ENCODE measurements around the gene KCNK2. TPM values are rescaled to one million over a fixed set of nuclear protein-coding genes. Genes with fewer than 3 reads are reported as not detected.
A peak's percentile ranks its signal among the peaks of the same experiment; 100 is the strongest.

The KCNK2 gene
- total RNA-seq, 1 donor from 2014 or later = not detected

DNA sequence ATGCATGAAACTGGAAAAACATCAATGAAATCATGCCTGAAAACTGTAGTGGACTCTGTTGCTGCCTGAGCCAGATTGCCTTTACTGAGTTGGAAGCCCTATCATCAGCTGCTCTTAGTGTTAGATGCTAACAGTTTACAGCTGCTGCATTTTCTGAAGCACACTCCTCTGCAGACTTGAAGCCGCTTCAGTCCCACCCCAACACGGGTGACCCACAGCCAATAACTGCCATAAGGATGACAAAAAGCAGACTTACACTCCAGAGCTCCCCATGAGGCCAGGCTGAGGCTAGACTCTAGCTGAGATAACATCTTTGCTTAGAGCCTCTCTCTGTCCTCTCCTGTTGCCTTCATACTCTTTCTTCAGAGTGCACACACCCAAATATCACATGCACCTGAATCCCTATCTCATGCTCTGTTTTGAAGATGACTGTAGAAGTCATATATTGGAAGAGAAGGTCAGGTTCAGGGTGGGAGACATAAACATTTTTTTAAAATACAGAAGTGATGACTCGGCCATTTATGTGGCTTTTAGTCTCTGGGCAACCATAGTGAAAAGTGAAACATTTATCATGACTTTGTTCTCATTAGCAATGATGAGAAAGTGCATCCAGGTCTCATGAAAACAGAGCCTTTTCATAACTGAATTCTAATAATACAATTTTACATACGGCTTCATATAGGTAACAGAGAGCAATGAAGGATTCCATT, 161.0 kb downstream of the KCNK2 start:
- DNase-seq (ENCODE audit: extremely low read depth, low read depth, low spot score) = no peak

DNA sequence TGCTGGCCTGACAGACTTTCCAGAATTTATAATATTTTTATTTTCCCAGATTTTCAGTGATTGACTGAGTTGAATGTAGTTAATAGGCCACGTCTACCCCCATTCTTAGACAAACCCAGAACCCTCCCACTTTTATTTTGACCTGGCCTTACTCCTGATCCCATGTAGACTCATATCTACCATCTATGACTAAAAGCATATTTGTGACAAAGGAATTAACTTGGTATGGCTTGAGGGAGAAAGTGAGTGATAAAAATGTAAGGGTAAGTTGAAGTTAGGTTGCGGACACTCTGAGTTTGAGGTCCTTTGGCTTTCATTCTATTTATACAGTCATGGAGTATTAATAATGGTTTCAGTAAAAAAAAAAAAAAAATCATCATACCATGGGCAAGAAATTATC, 168.4 kb downstream of the KCNK2 start:
- DNase-seq (ENCODE audit: extremely low read depth, low read depth, low spot score) = no peak

DNA sequence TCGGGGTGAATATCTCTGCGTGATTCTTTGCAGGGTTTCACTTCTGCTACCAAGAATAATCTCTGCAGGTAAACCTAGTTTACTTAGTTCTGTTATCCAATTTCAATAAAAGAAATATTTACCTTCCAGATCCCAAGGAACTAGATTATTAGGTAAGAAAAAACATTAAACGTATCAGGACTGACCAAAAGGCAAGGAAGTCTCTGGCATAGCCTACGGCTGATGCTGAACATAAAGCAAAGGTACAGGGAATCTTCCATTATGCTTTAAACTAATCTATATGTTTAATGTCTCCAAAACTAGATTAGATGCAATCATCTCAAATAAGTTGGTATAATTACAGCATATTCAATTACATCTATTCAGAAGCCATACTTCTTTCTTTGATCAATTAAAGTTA, 168.9 kb downstream of the KCNK2 start:
- no peak for DNase-seq (ENCODE audit: extremely low read depth, low read depth, low spot score)

DNA sequence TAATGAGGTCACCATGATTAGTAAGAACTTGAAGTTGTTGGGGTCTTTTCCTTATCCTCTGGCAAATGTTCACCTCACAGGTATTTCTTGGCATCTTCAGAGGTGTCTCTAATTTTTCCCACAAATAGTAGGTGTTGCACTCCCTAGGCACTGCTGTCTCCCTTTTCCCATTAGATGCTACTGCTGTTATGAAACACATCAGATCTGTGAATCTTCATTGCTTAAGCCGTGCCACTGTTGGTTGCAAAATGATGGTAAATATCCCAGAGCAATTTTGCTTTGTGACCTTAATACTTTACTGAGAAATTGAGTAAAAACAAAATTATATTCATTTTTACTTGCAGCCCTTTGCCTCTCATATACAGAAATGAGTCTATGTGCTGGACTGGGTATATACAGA, 169.6 kb downstream of the KCNK2 start:
- DNase-seq (ENCODE audit: extremely low read depth, low read depth, low spot score) = no peak

DNA sequence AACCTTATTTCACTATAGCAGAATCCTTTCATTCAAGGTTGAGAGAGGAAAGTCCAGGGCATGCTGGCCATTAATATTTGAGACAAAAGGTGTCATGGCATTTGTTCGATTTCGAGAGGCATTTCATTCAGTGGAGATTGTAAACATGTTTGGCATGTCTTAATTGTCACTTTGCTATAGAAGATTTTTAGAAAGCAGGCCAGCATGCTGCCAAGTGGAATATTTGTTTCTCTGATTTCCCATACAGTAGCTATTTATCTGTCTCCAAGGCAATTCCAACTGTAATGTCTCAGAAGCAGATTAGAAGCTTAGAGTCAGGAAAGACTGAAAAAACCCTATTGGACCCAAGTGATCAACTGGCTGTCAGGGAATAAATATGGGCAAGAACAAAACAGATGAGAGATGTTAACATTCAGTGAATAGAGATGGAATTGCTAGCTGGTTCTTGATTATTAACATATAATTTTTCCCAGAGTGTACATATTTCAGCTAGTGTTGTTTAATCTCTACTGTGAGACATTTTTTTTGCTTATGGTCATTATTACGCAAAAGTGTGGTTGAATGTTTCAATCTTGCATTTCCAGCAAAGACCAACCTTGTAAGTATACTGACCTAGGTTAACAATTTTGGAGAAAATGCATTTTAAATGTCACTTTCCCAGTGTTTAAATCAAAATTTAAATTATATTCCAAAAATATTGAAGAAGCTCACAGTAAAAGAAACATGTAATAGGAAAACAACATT, 174.6 kb downstream of the KCNK2 start:
- DNase-seq (ENCODE audit: extremely low read depth, low read depth, low spot score) = no peak

DNA sequence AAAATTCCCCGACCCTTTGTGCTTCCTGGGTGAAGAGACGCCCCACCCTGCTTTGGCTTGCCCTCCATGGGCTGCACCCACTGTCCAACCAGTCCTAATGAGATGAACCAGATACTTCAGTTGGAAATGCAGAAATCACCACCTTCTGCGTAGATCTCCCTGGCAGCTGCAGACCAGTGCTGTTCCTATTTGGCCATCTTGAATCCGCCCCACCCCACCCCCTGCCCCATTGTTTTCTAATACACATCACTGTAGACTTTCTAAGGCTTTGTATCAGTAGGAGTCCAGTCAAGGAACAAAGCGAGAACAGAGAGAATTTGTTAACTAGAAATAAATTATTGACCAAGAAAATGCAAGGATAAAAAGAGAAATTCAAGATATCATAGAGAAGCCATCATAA, 178.2 kb downstream of the KCNK2 start:
- no peak for DNase-seq (ENCODE audit: extremely low read depth, low read depth, low spot score)

DNA sequence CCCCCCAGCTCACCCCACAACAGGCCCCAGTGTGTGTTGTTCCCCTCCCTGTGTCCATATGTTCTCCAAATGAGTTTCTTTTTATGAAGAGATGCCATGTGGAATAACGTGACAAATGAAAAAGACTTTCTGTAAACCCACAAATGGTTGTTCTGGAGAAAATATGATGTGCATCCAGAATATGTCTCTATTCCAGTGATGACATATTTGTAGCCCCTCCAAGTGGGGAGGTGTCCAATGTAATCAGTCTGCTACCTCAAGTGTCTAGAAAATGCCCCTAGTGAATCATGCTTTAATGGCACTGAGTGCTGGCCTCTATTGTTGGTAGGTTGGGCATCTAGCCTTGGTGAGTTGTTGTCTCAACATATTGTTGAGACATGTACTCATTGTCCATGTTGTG, 179.6 kb downstream of the KCNK2 start:
- DNase-seq (ENCODE audit: extremely low read depth, low read depth, low spot score) = no peak

DNA sequence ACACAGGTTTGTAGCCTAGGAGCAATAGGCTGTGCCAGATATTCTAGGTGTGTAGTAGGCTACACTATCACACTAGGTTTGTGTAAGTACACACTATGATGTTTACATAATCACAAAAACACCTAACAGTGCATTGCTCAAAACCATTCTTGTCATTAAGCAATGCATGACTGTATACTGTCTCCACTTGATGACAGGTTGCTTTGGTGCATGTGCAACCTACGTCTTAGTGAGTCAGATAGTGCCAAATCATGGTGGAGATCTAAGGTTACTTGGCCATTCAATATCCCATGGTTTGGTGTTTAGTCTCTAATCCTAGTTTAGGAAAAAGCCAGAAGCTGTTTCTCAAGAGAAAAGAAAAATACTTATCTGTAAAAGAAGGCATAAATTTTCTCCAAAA, 181.1 kb downstream of the KCNK2 start:
- no peak for DNase-seq (ENCODE audit: extremely low read depth, low read depth, low spot score)

DNA sequence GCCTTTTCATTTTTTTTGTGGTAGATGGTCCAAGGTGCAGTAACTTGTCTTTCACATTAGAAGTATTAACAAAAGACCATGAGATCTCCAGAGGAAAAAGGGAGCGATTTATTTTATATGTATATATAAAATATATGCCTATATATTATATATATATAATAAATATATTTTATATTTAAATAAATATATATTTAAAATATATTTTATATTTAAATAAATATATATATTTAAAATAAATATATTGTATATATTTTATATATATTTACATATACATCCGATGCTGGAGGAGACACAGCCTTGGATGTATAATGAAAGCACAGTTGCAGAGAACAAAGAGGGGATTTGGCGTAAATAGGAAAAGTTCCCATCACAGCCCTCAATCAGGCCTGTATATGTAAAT, 182.1 kb downstream of the KCNK2 start:
- DNase-seq (ENCODE audit: extremely low read depth, low read depth, low spot score) = no peak

DNA sequence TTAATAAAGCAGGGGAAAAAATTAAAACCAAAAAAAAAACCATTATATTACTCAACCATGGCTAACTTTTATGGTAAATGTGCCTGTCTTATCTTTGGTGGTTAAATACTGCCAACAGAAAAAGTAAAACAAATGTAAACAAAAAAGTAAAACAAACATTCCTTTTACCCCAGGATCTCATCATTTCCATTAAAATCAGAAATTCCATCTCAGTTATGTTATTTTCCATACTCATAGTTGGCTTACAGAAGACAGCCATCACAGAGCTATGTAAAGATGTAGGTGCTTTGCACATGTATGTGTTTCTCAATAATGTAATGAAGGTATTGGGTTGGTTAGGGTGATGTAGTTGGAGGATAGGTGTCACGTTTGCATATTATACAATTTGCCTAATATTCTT, 185.0 kb downstream of the KCNK2 start:
- DNase-seq (ENCODE audit: extremely low read depth, low read depth, low spot score) = no peak

DNA sequence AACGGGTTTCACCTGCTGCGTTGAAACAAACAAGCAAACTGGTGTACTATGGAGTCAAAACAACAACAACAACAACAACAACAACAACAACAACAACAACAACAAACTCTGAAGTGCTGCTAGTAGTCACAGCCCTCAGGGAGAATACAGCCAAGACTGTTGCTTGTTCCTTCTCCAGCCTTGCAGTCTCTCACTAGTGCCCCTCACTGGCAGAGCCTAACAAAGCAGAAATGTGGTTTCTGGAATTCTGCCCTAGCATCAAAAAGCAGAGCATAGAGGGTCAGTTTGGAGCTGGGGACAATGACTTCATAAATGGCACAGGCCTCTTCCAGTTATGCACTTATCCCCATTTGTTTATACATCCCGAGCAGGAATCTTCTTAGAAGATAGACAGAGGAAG, 187.4 kb downstream of the KCNK2 start:
- no peak for DNase-seq (ENCODE audit: extremely low read depth, low read depth, low spot score)

DNA sequence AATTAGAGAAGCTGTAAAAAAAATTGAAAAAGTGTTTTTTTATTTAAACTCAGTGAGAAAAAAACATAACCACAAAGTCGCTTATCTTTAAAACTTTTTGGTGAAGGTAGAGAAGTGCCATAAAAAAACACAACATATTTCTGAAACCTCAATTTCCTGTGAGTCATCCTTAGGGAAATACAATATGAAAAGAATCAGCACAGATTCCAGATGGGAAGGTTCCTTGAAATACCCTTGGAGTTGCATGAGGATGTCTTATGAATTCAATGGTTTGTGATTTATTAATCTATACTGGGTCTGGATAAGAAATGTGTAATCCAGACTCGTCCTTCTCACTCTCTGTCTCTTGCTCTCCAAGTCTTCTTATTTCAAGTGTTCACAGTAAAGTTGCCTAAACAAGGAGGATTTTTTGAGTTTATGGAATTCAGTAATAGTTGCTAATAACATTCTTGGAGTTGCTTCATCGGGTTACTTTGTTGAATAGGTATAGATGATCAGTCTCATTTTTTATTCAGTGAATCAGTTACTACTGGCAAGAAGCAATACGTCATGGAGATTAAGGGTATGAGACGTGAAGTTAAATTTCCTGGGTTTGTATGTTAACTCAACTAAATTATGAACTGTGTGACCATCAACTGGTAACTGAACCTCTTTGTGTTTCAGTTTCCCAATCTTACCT, 191.4 kb downstream of the KCNK2 start:
- peak; percentile 62 for DNase-seq (ENCODE audit: extremely low read depth, low read depth, low spot score)

DNA sequence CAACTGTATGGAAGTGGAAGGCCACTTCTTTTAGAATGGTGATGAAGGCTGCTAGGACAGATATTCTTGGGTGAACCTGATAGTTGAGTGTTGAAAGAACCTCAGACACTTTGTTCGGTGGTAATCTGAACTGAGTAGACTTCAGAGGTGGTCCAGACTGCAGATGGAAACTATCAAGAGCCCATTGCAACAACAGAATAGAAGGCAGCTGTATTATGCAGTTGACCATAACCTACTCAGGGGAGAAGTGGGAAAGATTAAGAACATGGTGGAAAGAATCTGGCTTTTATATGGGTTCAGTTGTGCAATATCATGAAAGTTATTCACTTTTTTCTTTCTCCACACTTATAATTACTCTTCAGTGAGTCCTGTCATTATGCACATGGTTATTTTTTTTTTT, 194.0 kb downstream of the KCNK2 start:
- DNase-seq (ENCODE audit: extremely low read depth, low read depth, low spot score) = no peak

DNA sequence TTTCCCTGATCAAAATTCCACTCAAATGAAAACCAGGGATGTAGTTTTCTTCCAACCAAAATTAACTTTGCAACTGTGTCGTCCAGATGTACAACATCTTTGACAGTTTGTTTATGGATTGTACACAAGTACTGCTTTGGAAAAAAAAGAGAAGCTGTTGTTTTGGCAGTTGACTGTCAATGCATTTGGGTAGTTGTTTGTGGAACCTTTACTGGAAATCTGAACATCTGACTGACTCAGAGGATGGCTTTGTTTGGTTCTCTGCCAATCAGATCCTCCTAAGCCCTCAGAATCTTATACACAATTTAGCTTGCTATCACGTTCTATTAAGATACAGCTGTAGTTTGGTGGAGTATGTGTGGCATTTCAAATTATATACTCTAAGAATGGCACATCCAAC, 195.0 kb downstream of the KCNK2 start:
- no peak for DNase-seq (ENCODE audit: extremely low read depth, low read depth, low spot score)

DNA sequence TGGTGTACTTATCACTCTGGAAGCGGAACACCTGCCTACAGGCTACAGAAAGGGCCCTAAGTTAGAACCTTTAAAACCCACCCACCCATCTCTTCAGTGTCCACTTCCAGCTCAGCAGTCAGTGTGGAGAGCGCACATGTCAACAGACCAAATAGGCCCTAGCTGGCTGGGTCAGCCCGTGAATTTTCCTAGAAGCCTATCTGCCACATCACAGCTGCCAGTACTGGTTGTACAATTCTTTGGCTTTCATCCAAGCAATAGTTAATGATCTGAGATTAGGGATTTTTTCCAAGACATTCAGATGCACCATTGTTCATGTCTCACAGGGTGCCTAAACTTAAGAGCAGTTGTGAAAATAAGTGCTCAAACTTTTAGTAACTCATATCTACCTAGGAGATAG, 197.1 kb downstream of the KCNK2 start:
- peak; percentile 14 for DNase-seq (ENCODE audit: extremely low read depth, low read depth, low spot score)

DNA sequence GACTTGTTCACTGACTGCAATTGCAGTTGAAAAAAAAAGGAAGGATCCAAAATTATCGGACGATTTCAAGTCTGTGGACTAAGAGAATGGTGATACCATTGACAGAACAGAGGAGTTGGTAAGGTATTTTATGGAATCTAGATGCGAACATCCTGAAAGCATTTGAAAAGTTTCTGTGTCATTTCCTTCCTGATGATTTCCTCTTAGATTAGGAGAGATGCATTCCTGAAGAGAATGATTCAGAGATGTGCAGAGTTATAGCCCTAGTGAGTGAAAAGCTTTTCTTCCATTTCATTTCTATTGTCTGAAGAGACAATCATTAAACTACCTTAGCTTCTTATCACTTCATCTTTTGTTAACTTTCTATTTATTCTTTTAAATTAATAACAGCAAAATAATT, 200.0 kb downstream of the KCNK2 start:
- peak; percentile 41 for DNase-seq (ENCODE audit: extremely low read depth, low read depth, low spot score)

DNA sequence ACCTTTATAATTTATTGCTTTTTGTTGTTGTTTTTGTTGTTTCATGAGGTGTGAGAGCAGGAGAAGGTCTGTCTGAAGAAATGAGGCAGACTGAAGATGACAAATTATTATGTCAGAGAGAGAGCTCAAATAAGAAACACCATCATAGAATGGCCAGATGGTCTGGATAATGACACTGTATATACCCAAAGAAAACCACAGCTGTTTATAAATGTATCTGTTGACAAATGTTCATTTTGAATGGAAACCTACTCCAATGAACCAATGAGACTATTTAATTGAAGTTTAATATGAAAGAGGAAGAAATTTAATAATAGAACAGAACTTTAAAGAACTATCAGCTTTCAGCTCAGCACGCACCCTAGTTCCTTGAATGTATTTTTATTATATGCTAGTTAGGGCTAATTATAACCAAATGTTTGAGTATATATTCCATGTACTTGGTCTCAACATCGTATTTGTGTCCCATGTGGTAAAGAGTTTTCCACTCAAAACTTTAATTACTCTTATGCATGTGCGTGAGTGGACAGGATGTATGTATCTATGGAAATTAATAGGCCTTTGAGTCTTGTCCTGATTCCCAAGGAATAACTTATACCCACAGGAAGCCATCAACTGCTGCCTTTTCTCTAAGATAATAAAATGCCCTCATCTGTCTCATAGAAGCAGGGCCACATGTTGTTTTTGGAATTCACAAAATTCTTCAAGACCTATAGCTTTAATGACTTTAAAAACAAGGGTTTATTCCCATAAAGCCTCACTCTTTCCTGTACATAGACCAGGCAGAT, 202.7 kb downstream of the KCNK2 start:
- no peak for DNase-seq (ENCODE audit: extremely low read depth, low read depth, low spot score)
